A549 (cell line): Measurements from ENCODE around the gene TBC1D22A. TPM values are rescaled to one million over a fixed set of nuclear protein-coding genes. Genes with fewer than 3 reads are reported as not detected.

Experiments used
- ATAC-seq, 2 experiments: fragments of 200-7000 bp in 1 of 2; fragments of >200 bp in 1 of 2; cut with Nextera tagmentation in 1 of 2; cut with Tn5 transposase in 1 of 2; 3 replicates each; pipeline versions ENCODE4 v1.8.0 to v1.9.1; 2018 to 2020; ENCODE audit warnings: mild to moderate bottlenecking in 1 of 2, moderate library complexity in 1 of 2
- CTCF ChIA-PET: fragments of 300-600 bp; sonication (Branson Sonifier 250); formaldehyde crosslinking; extraction: SDS; loops from one replicate; lab custom pipeline; 2021; ENCODE audit warnings: antibody characterized with exemption, inconsistent platforms; lab: Yijun Ruan, JAX
- POLR2A ChIA-PET: fragments of 350-600 bp; formaldehyde crosslinking; extraction: SDS; loops from one replicate; lab custom pipeline; 2021; ENCODE audit warnings: antibody characterized with exemption, inconsistent platforms; lab: Yijun Ruan, JAX
- DNase-seq, 2 experiments: peaks; one replicate each; pipeline versions ENCODE4 v3.0.0 to v3.0.0-alpha.2; 2011 to 2016; ENCODE audit warnings: low read depth in 1 of 2, low spot score in 1 of 2
- FAIRE-seq: peaks from 2 replicates; lab custom pipeline; 2011; peaks lifted over from hg19 to GRCh38; lab: Jason Lieb, UNC
- H3K27ac ChIP-seq, 2 experiments: fragments of >200 bp; sonication (Bioruptor Twin); formaldehyde crosslinking; 3 replicates each; pipeline ENCODE4 v1.5.1; 2016 to 2017
- H3K4me1 ChIP-seq: fragments of >200 bp; sonication (Bioruptor Twin); formaldehyde crosslinking; 3 replicates; pipeline ENCODE4 v1.6.1; 2016
- H3K4me2 ChIP-seq: fragments of >200 bp; sonication (Bioruptor Twin); formaldehyde crosslinking; 3 replicates; pipeline ENCODE4 v1.6.1; 2016
- H3K4me3 ChIP-seq: fragments of >200 bp; sonication (Bioruptor Twin); formaldehyde crosslinking; 3 replicates; pipeline ENCODE4 v1.5.1; 2016
- H3K9me3 ChIP-seq: fragments of >200 bp; sonication (Bioruptor Twin); formaldehyde crosslinking; 3 replicates; pipeline ENCODE4 v1.6.1; 2016
- CBX2 ChIP-seq: fragments of 200-600 bp; sonication (generic); IDR thresholded peaks from 2 replicates; pipeline ENCODE4 v1.6.1; 2016; ENCODE audit warnings: low read depth, mild to moderate bottlenecking, borderline replicate concordance
- CBX8 ChIP-seq: fragments of 200-600 bp; sonication (generic); IDR thresholded peaks from 2 replicates; pipeline ENCODE4 v1.6.1; 2016
- CEBPB ChIP-seq, 2 experiments: fragments of >200 bp in 1 of 2; sonication (Bioruptor Twin) in 1 of 2; formaldehyde crosslinking in 1 of 2; IDR thresholded peaks; 2 replicates each; pipeline ENCODE4 v1.6.1; 2012 to 2016
- EHMT2 ChIP-seq: fragments of 200-600 bp; sonication (generic); IDR thresholded peaks from 2 replicates; pipeline ENCODE4 v1.6.1; 2016; ENCODE audit warnings: antibody characterized with exemption, low read depth, mild to moderate bottlenecking, moderate library complexity
- EP300 ChIP-seq, 2 experiments: fragments of >200 bp; sonication (Bioruptor Twin); formaldehyde crosslinking; IDR thresholded peaks; 2 replicates in 1 of 2; 3 replicates in 1 of 2; pipeline ENCODE4 v1.6.1; 2016 to 2017
- ESRRA ChIP-seq: fragments of 150-350 bp; IDR thresholded peaks from 2 replicates; pipeline ENCODE4 v1.6.1; 2014; ENCODE audit warnings: mild to moderate bottlenecking, low read length, borderline replicate concordance
- FOSL2 ChIP-seq, 2 experiments: fragments of 450-650 bp in 1 of 2; fragments of >200 bp in 1 of 2; sonication (Bioruptor Twin) in 1 of 2; formaldehyde crosslinking; IDR thresholded peaks; 2 replicates each; pipeline versions ENCODE4 v1.5.0 to v1.6.1; 2016 to 2020; ENCODE audit warnings: mild to moderate bottlenecking in 1 of 2, moderate library complexity in 1 of 2
- FOXS1 ChIP-seq: fragments of 250-450 bp; sonication (Bioruptor Pico); IDR thresholded peaks from 2 replicates; pipeline ENCODE4 v1.5.0; 2020; ENCODE audit warnings: mild to moderate bottlenecking, moderate library complexity
- GATA3 ChIP-seq: IDR thresholded peaks from 2 replicates; pipeline ENCODE4 v1.6.1; 2012; ENCODE audit warnings: borderline replicate concordance
- JUNB ChIP-seq: fragments of >200 bp; sonication (Bioruptor Twin); formaldehyde crosslinking; IDR thresholded peaks from 2 replicates; pipeline ENCODE4 v1.6.1; 2016
- KDM1A ChIP-seq: fragments of 200-600 bp; sonication (generic); IDR thresholded peaks from 2 replicates; pipeline ENCODE4 v1.6.1; 2016; ENCODE audit warnings: low read depth, mild to moderate bottlenecking
- MAFK ChIP-seq: fragments of 450-650 bp; IDR thresholded peaks from 2 replicates; pipeline ENCODE4 v1.6.1; 2014; ENCODE audit not compliant: partially characterized antibody
- MAZ ChIP-seq: fragments of 150-350 bp; IDR thresholded peaks from 2 replicates; pipeline ENCODE4 v1.6.1; 2014; ENCODE audit warnings: antibody characterized with exemption, low read depth, low read length, borderline replicate concordance
- MYC ChIP-seq: IDR thresholded peaks from 2 replicates; pipeline ENCODE4 v1.6.1; 2012; ENCODE audit warnings: mild to moderate bottlenecking, inconsistent platforms, low read length, improper control_type of control experiment, borderline replicate concordance
- PHF8 ChIP-seq: fragments of 200-600 bp; sonication (generic); IDR thresholded peaks from 2 replicates; pipeline ENCODE4 v1.6.1; 2016; ENCODE audit warnings: low read depth, mild to moderate bottlenecking, antibody characterized with exemption, moderate library complexity, borderline replicate concordance
- POLR2AphosphoS2 ChIP-seq: conservative IDR thresholded peaks from 2 replicates; pipeline ENCODE4 v1.6.1; 2012; ENCODE audit warnings: low read length, improper control_type of control experiment, inconsistent platforms
- RAD21 ChIP-seq, 2 experiments: fragments of >200 bp in 1 of 2; sonication (Bioruptor Twin) in 1 of 2; formaldehyde crosslinking in 1 of 2; IDR thresholded peaks in 1 of 2; conservative IDR thresholded peaks in 1 of 2; 2 replicates in 1 of 2; 3 replicates in 1 of 2; pipeline ENCODE4 v1.6.1; 2012 to 2018; ENCODE audit warnings: inconsistent platforms in 1 of 2
- RNF2 ChIP-seq: fragments of 200-600 bp; sonication (generic); IDR thresholded peaks from 2 replicates; pipeline ENCODE4 v1.6.1; 2016; ENCODE audit warnings: low read depth, mild to moderate bottlenecking, antibody characterized with exemption, moderate library complexity, borderline replicate concordance
- SREBF2 ChIP-seq: fragments of 450-650 bp; IDR thresholded peaks from 2 replicates; pipeline ENCODE4 v1.6.1; 2014; ENCODE audit warnings: mild to moderate bottlenecking, moderate library complexity
- TFCP2L1 ChIP-seq: fragments of 250-450 bp; sonication (Bioruptor Pico); IDR thresholded peaks from 2 replicates; pipeline ENCODE4 v1.5.0; 2021; ENCODE audit warnings: mild to moderate bottlenecking
- ZSCAN20 ChIP-seq: fragments of 250-450 bp; sonication (Bioruptor Pico); IDR thresholded peaks from 2 replicates; pipeline ENCODE4 v1.8.0; 2022; ENCODE audit warnings: mild to moderate bottlenecking, moderate library complexity
- WGBS: methylation state at CpG from one replicate; pipeline ENCODE4 v1.1.6; 2017; ENCODE audit errors: missing lambda C conversion rate; 5-methylcytosine and 5-hydroxymethylcytosine counted together
- polyA plus RNA-seq, 4 experiments: library from polyadenylated mRNA; depleted of rRNA in 3 of 4; stranded (reverse); fragments of >200 nt; fragmentation: RNase III in 1 of 4; extraction: RNeasy Plus Mini Kit Qiagen cat#74134 plus additional on column Dnase treatment in 1 of 4; gene quantifications; 2 replicates in 3 of 4; 3 replicates in 1 of 4; pipeline ENCODE4 v1.2.3, GENCODE V29; 2011 to 2017
- TF ChIP-seq, protein P1 (sequence below): fragments of >200 bp; sonication (Bioruptor Twin); formaldehyde crosslinking; IDR thresholded peaks from 3 replicates; pipeline ENCODE4 v1.5.1; 2016
- TF ChIP-seq, protein P2 (sequence below): fragments of 250-450 bp; sonication (Bioruptor Pico); IDR thresholded peaks from 2 replicates; pipeline ENCODE4 v1.5.0; 2020; ENCODE audit warnings: low read depth, mild to moderate bottlenecking, moderate library complexity
- TF ChIP-seq, protein P3 (sequence below): fragments of >200 bp; sonication (Bioruptor Twin); formaldehyde crosslinking; IDR thresholded peaks from 2 replicates; pipeline ENCODE4 v1.6.1; 2016
- TF ChIP-seq, protein P4 (sequence below): fragments of 150-350 bp; IDR thresholded peaks from 2 replicates; pipeline ENCODE4 v1.6.1; 2014; ENCODE audit warnings: low read depth, mild to moderate bottlenecking, low read length
- TF ChIP-seq, protein P5 (sequence below): IDR thresholded peaks from 2 replicates; pipeline ENCODE4 v1.6.1; 2012

Gene TBC1D22A
- polyA plus RNA-seq, 2 of the 4 experiments (the other 2 are of a cell fraction): 8.9 to 10.8 TPM

DNA sequence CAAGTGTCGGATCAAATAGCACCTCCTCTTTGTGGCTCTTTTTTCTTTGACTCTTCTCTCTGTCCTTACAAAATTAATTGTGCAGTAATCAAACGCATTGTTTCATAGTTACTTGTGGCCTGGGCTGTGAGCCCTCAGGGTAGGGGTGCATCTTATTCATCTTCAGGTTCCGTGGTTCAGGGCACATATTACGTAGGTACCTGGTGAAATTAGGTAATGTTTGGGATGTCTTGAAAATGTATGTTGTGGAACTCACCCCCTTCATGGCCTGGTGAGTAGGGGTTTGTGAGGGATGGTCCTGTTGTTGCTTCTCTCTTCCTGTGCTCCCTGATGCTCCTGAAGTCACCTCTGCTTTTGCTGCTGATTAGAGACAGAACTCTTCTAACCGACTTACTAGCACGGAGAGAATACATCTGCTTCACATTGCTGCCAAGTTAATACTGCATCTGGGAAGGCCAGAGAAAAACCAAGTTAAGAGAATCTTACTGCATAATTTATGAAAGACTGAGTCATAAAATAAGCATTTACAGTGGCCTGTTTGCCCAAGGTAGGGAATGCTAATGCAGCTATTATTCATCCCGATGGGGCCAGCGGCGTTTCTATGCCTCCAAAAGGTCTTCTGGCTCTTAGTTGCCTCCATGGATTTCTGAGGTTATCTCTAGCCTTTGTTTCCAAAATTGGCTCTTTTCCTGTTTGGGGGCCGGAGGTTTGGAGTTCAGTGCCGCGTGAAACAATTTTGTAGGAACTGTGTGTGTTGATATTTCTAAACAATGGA lies 66.9 kb downstream of the TBC1D22A start:
- DNase-seq (peak; percentile 72), FAIRE-seq (peak; percentile 36), ATAC-seq (peak; percentile 78 to 86)
- H3K4me2 ChIP-seq: peak overlapping the region; percentile 95
- POLR2A ChIA-PET: interaction anchor here (0.9 kb wide), 1 partner anchor 67 kb away, joined by 3 read pairs; the partner anchor contains the start of gene TBC1D22A
- peak overlapping the region; percentile 31 for H3K4me3 ChIP-seq
- TF ChIP-seq PHF8 (no peak), FOSL2 (IDR thresholded peaks at IDR 0.05) (peak; percentile 36; the same call in 1 of the 2 replicates), FOSL2 (CRISPR knock-in tag; IDR thresholded peaks at IDR 0.05) (peak; percentile 76), EP300 (IDR thresholded peaks at IDR 0.05) (0 out of 5 replicates have a peak, but pooled peaks of 1 of the 2 experiments have one; percentile 49), GATA3 (peak; percentile 50; the same call in 1 of the 2 replicates), JUNB (peak; percentile 62), MAFK (peak; percentile 68), CEBPB (IDR thresholded peaks at IDR 0.05) (peak in 1 of 2 experiments; percentile 2; a peak in 1 of 4 replicates), SREBF2 (no peak)
- CTCF ChIA-PET: interaction anchor here (1.0 to 2.5 kb wide), 5 partner anchors 11 to 30 kb away, joined by 3 to 12 read pairs (median 4); no protein-coding TSS in a partner anchor
- peak overlapping the region; percentile 96 for H3K27ac ChIP-seq
- 8% methylated on average over 12 of the region's 12 CpGs for WGBS
- H3K9me3 ChIP-seq: peaks cover 7% of the 10 kb centered on the region; the same call in 1 of the 3 replicates
- peaks cover 56% of the 10 kb centered on the region for H3K4me1 ChIP-seq

DNA sequence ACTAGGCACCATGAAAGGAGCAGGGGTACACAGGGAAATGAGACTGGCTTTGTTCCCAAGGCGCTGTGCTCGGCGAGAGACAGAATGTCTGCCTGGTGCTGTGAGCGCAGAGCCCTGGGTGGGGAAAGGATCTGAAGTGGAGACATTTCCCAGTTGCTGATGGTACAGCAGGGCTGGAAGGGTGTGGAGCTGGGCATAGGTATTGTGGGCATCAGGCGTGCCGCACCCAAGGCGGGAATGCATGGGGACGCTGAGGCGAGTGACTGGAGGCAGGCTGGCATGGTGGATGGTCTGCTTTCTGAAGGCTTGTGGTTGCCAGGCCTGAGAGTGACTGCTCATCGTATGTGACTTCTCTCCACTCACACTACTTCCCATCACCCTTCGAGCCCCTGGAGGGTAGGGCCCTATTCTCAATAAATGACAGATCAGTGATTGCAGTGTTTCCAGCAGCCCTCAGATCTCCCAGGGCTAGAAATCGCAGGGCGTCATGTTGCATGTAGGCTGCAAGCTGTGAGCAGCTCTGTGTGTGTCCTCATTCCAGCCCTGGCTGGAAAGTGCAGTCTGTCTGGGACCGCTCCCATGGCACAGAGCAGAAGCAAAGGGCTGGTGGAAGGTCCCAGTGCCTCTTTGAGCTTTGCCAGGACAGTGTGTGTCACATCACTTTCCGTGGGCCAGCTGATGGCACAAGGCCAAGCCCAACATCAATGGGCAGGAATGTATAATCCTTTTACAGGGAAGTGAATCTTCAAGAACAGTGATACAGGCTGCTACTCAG lies 67.7 kb downstream of the TBC1D22A start:
- CTCF ChIA-PET: interaction anchor here (1.0 to 2.5 kb wide), 3 partner anchors 10 to 31 kb away, joined by 3 to 12 read pairs (median 4); no protein-coding TSS in a partner anchor
- no peak for FAIRE-seq
- H3K4me2 ChIP-seq: peak overlapping the region; percentile 95
- H3K27ac ChIP-seq: peak overlapping the region; percentile 96
- WGBS: 24% methylated on average over 12 of the region's 15 CpGs
- peaks cover 50% of the 10 kb centered on the region for H3K4me1 ChIP-seq
- peak overlapping the region; percentile 31 for H3K4me3 ChIP-seq
- peaks cover 13% of the 10 kb centered on the region; the same call in 2 of the 3 replicates for H3K9me3 ChIP-seq
- peak; percentile 43 to 69 for DNase-seq
- TF ChIP-seq EHMT2: no peak
- no peak for TF ChIP-seq FOXS1 (CRISPR knock-in tag)
- TF ChIP-seq CBX2: no peak
- no peak for TF ChIP-seq MYC
- TF ChIP-seq ESRRA: no peak
- TF ChIP-seq POLR2AphosphoS2: no peak
- TF ChIP-seq, protein P1, sequence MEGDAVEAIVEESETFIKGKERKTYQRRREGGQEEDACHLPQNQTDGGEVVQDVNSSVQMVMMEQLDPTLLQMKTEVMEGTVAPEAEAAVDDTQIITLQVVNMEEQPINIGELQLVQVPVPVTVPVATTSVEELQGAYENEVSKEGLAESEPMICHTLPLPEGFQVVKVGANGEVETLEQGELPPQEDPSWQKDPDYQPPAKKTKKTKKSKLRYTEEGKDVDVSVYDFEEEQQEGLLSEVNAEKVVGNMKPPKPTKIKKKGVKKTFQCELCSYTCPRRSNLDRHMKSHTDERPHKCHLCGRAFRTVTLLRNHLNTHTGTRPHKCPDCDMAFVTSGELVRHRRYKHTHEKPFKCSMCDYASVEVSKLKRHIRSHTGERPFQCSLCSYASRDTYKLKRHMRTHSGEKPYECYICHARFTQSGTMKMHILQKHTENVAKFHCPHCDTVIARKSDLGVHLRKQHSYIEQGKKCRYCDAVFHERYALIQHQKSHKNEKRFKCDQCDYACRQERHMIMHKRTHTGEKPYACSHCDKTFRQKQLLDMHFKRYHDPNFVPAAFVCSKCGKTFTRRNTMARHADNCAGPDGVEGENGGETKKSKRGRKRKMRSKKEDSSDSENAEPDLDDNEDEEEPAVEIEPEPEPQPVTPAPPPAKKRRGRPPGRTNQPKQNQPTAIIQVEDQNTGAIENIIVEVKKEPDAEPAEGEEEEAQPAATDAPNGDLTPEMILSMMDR: no peak
- TF ChIP-seq RAD21 (conservative IDR thresholded peaks at IDR 0.05 in 1 of 2, IDR thresholded peaks at IDR 0.05 in 1 of 2): no peak
- TF ChIP-seq CBX8: no peak
- no peak for TF ChIP-seq RNF2
- TF ChIP-seq MAFK: no peak
- TF ChIP-seq, protein P2, sequence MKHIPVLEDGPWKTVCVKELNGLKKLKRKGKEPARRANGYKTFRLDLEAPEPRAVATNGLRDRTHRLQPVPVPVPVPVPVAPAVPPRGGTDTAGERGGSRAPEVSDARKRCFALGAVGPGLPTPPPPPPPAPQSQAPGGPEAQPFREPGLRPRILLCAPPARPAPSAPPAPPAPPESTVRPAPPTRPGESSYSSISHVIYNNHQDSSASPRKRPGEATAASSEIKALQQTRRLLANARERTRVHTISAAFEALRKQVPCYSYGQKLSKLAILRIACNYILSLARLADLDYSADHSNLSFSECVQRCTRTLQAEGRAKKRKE (CRISPR knock-in tag): no peak
- TF ChIP-seq, protein P3, sequence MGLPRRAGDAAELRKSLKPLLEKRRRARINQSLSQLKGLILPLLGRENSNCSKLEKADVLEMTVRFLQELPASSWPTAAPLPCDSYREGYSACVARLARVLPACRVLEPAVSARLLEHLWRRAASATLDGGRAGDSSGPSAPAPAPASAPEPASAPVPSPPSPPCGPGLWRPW: no peak
- no peak for TF ChIP-seq MAZ
- no peak for TF ChIP-seq ZSCAN20 (CRISPR knock-in tag)
- TF ChIP-seq, protein P4, sequence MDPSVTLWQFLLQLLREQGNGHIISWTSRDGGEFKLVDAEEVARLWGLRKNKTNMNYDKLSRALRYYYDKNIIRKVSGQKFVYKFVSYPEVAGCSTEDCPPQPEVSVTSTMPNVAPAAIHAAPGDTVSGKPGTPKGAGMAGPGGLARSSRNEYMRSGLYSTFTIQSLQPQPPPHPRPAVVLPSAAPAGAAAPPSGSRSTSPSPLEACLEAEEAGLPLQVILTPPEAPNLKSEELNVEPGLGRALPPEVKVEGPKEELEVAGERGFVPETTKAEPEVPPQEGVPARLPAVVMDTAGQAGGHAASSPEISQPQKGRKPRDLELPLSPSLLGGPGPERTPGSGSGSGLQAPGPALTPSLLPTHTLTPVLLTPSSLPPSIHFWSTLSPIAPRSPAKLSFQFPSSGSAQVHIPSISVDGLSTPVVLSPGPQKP: no peak
- TF ChIP-seq TFCP2L1 (CRISPR knock-in tag): no peak
- TF ChIP-seq, protein P5, sequence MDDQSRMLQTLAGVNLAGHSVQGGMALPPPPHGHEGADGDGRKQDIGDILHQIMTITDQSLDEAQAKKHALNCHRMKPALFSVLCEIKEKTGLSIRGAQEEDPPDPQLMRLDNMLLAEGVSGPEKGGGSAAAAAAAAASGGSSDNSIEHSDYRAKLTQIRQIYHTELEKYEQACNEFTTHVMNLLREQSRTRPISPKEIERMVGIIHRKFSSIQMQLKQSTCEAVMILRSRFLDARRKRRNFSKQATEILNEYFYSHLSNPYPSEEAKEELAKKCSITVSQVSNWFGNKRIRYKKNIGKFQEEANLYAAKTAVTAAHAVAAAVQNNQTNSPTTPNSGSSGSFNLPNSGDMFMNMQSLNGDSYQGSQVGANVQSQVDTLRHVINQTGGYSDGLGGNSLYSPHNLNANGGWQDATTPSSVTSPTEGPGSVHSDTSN: no peak
- TF ChIP-seq KDM1A: no peak
- POLR2A ChIA-PET: no interaction called here
- peak; percentile 66 to 80 for ATAC-seq
